GM12891 (cell line): ENCODE results near the gene FOXE1.

Experiments
- POLR2A ChIP-seq: IDR thresholded peaks from 2 replicates; pipeline ENCODE4 v1.6.1; 2011; ENCODE audit warnings: low read depth, low read length, control low read depth
- POLR2AphosphoS5 ChIP-seq: IDR thresholded peaks from 2 replicates; pipeline ENCODE4 v1.6.1; 2011; ENCODE audit warnings: low read depth, low read length, control low read depth
- SPI1 ChIP-seq: IDR thresholded peaks from 2 replicates; pipeline ENCODE4 v1.6.1; 2011; ENCODE audit warnings: low read depth, low read length, control low read depth
- TAF1 ChIP-seq: IDR thresholded peaks from 2 replicates; pipeline ENCODE4 v1.6.1; 2011; ENCODE audit warnings: low read depth, low read length, control low read depth

- TF ChIP-seq POLR2AphosphoS5 (no peak), POLR2A (no peak), TAF1 (no peak), SPI1 (no peak)
Observed at GRCh38 chr9:97889941-97890887, 37.2 kb downstream of the FOXE1 start.
